Vagina (tissue), 2 donors: ENCODE data around the gene ZNF346.
"Not testable (repeated sequence)": the region's sequence is repeated elsewhere in the genome, so short reads cannot be mapped to it uniquely, and the experiment has no call there.

Source experiments
- CTCF ChIP-seq, 3 experiments: fragments of 450-650 bp in 2 of 3; fragments of 200-600 bp in 1 of 3; sonication (generic) in 1 of 3; IDR thresholded peaks; one replicate each; pipeline ENCODE4 v1.5.1; 2017 to 2019; ENCODE audit warnings: antibody characterized with exemption in 3 of 3, mild to moderate bottlenecking in 2 of 3, moderate library complexity in 2 of 3
- POLR2A ChIP-seq, 2 donors: fragments of 450-650 bp; IDR thresholded peaks; one replicate each; pipeline ENCODE4 v1.6.1; 2017; ENCODE audit warnings: antibody characterized with exemption in 2 of 2, mild to moderate bottlenecking in 2 of 2, moderate library complexity in 2 of 2

GRCh38 chr5:176999526-176999925 lies 23.0 kb upstream of the ZNF346 start:
- not testable (repeated sequence) for TF ChIP-seq CTCF, POLR2A (IDR thresholded peaks at IDR 0.05)
